Erythroblast (primary cell): ENCODE data around the gene RNASE12.

Experiments used
- GATA1 ChIP-seq: IDR thresholded peaks from 2 replicates; pipeline ENCODE4 v1.6.1; 2011; ENCODE audit warnings: low read depth, mild to moderate bottlenecking, control low read depth, low read length, moderate library complexity
- POLR2A ChIP-seq: IDR thresholded peaks from 2 replicates; pipeline ENCODE4 v1.6.1; 2011; ENCODE audit warnings: mild to moderate bottlenecking, low read length

DNA sequence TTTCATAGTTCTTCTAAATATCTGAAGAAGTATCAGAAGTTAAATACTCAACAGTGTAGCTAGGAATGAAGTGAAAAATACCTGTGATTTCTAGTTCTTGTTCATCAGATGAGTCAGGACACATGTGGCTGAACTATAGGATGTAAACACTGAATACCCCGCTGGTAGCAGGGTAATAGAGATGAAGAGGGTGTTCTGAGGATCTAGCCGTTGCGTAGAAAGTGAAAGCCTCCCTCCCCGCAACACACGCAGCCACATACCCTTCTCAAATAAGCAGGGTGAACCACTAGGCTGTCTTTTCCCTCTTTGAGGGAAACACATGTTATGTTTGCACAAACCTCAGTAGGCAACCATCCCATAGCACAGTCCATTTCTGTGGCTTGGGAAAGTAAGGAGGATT is 16.4 kb upstream of the RNASE12 start:
- no peak for TF ChIP-seq POLR2A
- TF ChIP-seq GATA1 = no peak
